Central memory CD4-positive, alpha-beta T cell (primary cell): ENCODE results near the gene TGM2.

Source experiments
- DNase-seq: peaks from one replicate; pipeline ENCODE4 v3.0.0; 2022

Gene TGM2

GRCh38 chr20:38159957-38160756 lies 4.9 kb downstream of the TGM2 start:
- DNase-seq = no peak

GRCh38 chr20:38159566-38159956 lies 5.5 kb downstream of the TGM2 start:
- DNase-seq = no peak

GRCh38 chr20:38158701-38159351 lies 6.2 kb downstream of the TGM2 start:
- no peak for DNase-seq

- no peak for DNase-seq
Observed at GRCh38 chr20:38157635-38158495, 7.2 kb downstream of the TGM2 start.

GRCh38 chr20:38156888-38157634 lies 8.0 kb downstream of the TGM2 start:
- DNase-seq = no peak

GRCh38 chr20:38156280-38156679 lies 8.8 kb downstream of the TGM2 start:
- DNase-seq = no peak

GRCh38 chr20:38155811-38156210 lies 9.3 kb downstream of the TGM2 start:
- DNase-seq = no peak

GRCh38 chr20:38153401-38153800 lies 11.7 kb downstream of the TGM2 start:
- no peak for DNase-seq

GRCh38 chr20:38152621-38153221 lies 12.3 kb downstream of the TGM2 start:
- no peak for DNase-seq

GRCh38 chr20:38152175-38152620 lies 12.9 kb downstream of the TGM2 start:
- DNase-seq = no peak

- no peak for DNase-seq
Observed at GRCh38 chr20:38151455-38151854, 13.6 kb downstream of the TGM2 start.

GRCh38 chr20:38150335-38151170 lies 14.5 kb downstream of the TGM2 start:
- DNase-seq = no peak

- no peak for DNase-seq
Observed at GRCh38 chr20:38148328-38149102, 16.6 kb downstream of the TGM2 start.

- DNase-seq = no peak
Observed at GRCh38 chr20:38147751-38148150, 17.3 kb downstream of the TGM2 start.

GRCh38 chr20:38147163-38147562 lies 17.9 kb downstream of the TGM2 start:
- DNase-seq = no peak

- DNase-seq = no peak
Observed at GRCh38 chr20:38146628-38147027, 18.4 kb downstream of the TGM2 start.

GRCh38 chr20:38146156-38146555 lies 18.9 kb downstream of the TGM2 start:
- DNase-seq = no peak

- no peak for DNase-seq
Observed at GRCh38 chr20:38145729-38146075, 19.4 kb downstream of the TGM2 start.

- DNase-seq = no peak
Observed at GRCh38 chr20:38144974-38145728, 19.9 kb downstream of the TGM2 start.

GRCh38 chr20:38144598-38144973 lies 20.5 kb downstream of the TGM2 start:
- no peak for DNase-seq
